Right atrium auricular region (tissue), 2 donors: ENCODE data around the gene TENT5A. TPM values are rescaled to one million over a fixed set of nuclear protein-coding genes. Genes with fewer than 3 reads are reported as not detected.

Experiments used
- DNase-seq: peaks from one replicate; pipeline ENCODE4 v3.0.0-alpha.2; 2019; ENCODE audit warnings: low spot score
- H3K27ac ChIP-seq, 2 donors: fragments of 200-600 bp; sonication (generic); 1 replicate in 1 of 2; 2 replicates in 1 of 2; pipeline ENCODE4 v1.5.1; 2016 to 2019
- H3K27me3 ChIP-seq, 2 donors: fragments of 200-600 bp; sonication (generic); one replicate each; pipeline versions ENCODE4 v1.5.1 to v1.6.0; 2017 to 2019
- H3K36me3 ChIP-seq: fragments of 200-600 bp; sonication (generic); one replicate; pipeline ENCODE4 v1.5.1; 2016
- H3K4me1 ChIP-seq, 2 donors: fragments of 200-600 bp; sonication (generic); one replicate each; pipeline versions ENCODE4 v1.5.1 to v1.6.0; 2017 to 2019
- H3K4me3 ChIP-seq, 2 donors: fragments of 200-600 bp; sonication (generic); 1 replicate in 1 of 2; 2 replicates in 1 of 2; pipeline ENCODE4 v1.5.1; 2017 to 2019; ENCODE audit warnings: mild to moderate bottlenecking in 1 of 2, moderate library complexity in 1 of 2
- H3K9me3 ChIP-seq, 2 donors: fragments of 200-600 bp; sonication (generic); one replicate each; pipeline ENCODE4 v1.5.1; 2019
- total RNA-seq, 2 donors: library from RNA; depleted of rRNA; stranded (reverse); fragments of >200 nt; gene quantifications; one replicate each; pipeline ENCODE4 v1.1.0, GENCODE V29; 2016
- TF ChIP-seq, protein P1 (sequence below), 2 donors: fragments of 200-600 bp; sonication (generic); IDR thresholded peaks; one replicate each; pipeline ENCODE4 v1.5.1; 2019; ENCODE audit warnings: antibody characterized with exemption in 2 of 2

Gene TENT5A
- total RNA-seq, 2 donors from 2014 or later, result 21.1 to 22.0 TPM

DNA sequence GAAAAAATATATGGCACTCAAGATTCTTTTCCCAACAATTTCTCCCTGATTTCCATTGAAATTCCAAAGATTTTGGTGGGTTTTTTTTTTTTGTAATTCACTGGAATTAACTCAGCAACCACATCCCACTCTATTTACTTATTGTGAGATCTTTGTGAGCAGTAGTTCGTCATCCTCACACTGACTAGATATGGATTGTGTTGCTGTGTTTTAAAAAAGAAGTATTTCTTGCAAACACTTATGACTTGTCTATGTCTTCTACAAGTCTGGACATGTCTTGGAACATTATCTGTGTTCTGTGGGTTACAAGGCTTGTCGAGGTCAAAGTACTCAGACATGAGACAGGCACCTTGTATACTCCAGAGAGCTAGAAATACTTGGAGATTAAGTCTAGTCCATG, 7.3 kb upstream of the TENT5A start:
- Histone ChIP-seq H3K4me1 (no peaks in the 10 kb centered on the region), H3K27ac (no peak overlapping the region), H3K9me3 (no peaks in the 10 kb centered on the region), H3K27me3 (no peaks in the 10 kb centered on the region), H3K4me3 (no peak overlapping the region), H3K36me3 (no peaks in the 10 kb centered on the region)
- no peak for DNase-seq
- TF ChIP-seq, protein P1, sequence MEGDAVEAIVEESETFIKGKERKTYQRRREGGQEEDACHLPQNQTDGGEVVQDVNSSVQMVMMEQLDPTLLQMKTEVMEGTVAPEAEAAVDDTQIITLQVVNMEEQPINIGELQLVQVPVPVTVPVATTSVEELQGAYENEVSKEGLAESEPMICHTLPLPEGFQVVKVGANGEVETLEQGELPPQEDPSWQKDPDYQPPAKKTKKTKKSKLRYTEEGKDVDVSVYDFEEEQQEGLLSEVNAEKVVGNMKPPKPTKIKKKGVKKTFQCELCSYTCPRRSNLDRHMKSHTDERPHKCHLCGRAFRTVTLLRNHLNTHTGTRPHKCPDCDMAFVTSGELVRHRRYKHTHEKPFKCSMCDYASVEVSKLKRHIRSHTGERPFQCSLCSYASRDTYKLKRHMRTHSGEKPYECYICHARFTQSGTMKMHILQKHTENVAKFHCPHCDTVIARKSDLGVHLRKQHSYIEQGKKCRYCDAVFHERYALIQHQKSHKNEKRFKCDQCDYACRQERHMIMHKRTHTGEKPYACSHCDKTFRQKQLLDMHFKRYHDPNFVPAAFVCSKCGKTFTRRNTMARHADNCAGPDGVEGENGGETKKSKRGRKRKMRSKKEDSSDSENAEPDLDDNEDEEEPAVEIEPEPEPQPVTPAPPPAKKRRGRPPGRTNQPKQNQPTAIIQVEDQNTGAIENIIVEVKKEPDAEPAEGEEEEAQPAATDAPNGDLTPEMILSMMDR (IDR thresholded peaks at IDR 0.05), result no peak

- no peak overlapping the region for H3K27ac ChIP-seq
- DNase-seq, result no peak
- no peaks in the 10 kb centered on the region for H3K36me3 ChIP-seq
- no peaks in the 10 kb centered on the region for H3K27me3 ChIP-seq
- TF ChIP-seq, protein P1 (IDR thresholded peaks at IDR 0.05), result no peak
- peaks cover 0 to 8% of the 10 kb centered on the region in 2 donors for H3K4me1 ChIP-seq
- H3K4me3 ChIP-seq, result no peak overlapping the region
- H3K9me3 ChIP-seq, result no peaks in the 10 kb centered on the region
Observed at GRCh38 chr6:81758221-81758620, 5.7 kb upstream of the TENT5A start.

DNA sequence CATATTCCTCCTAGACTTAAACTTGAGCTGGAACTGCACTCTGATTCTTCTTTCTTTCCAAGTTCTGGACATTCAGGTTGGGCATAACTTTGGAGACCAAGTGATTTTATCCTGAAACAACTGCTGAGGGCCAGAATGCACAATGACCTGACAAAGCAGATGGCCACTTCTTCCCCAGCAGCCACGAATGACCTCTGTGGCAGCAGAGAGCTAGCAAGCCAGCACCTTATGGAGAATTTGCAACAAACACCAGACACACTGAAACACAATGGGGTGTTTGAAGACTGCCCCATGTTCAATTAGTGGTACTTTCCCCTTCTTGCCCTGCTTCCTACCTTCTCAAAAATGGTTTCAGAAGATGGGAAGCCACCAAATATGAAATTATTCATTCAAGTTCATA, 4.2 kb upstream of the TENT5A start:
- DNase-seq, result no peak
- no peak overlapping the region for H3K27ac ChIP-seq
- peaks cover 0 to 8% of the 10 kb centered on the region in 2 donors for H3K4me1 ChIP-seq
- TF ChIP-seq, protein P1 (IDR thresholded peaks at IDR 0.05), result no peak
- H3K4me3 ChIP-seq, result no peak overlapping the region
- H3K36me3 ChIP-seq, result no peaks in the 10 kb centered on the region
- no peaks in the 10 kb centered on the region for H3K9me3 ChIP-seq
- H3K27me3 ChIP-seq, result no peaks in the 10 kb centered on the region

DNA sequence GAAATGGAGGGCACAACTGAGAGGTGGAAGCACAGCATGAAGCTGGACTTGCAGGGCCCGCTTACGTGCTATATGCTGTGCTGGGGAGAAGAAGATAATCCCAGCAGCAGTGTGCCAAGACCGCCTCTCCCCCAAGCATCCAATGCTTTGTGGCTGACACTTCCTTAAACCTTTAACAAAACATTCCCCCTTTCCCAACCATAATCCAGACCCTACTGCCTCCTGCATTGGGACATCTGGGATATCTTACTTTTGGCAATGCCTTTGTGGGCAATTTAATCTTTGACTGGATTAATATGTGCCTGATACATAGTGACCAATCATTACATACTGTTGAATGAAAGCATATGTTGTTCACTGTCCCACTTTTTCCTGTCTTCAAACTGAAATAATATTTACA, 3.1 kb upstream of the TENT5A start:
- DNase-seq, result no peak
- TF ChIP-seq, protein P1 (IDR thresholded peaks at IDR 0.05), result no peak
- no peak overlapping the region for H3K27ac ChIP-seq
- peaks cover 0 to 8% of the 10 kb centered on the region in 2 donors for H3K4me1 ChIP-seq
- no peaks in the 10 kb centered on the region for H3K27me3 ChIP-seq
- H3K4me3 ChIP-seq, result no peak overlapping the region
- H3K36me3 ChIP-seq, result no peaks in the 10 kb centered on the region
- no peaks in the 10 kb centered on the region for H3K9me3 ChIP-seq

DNA sequence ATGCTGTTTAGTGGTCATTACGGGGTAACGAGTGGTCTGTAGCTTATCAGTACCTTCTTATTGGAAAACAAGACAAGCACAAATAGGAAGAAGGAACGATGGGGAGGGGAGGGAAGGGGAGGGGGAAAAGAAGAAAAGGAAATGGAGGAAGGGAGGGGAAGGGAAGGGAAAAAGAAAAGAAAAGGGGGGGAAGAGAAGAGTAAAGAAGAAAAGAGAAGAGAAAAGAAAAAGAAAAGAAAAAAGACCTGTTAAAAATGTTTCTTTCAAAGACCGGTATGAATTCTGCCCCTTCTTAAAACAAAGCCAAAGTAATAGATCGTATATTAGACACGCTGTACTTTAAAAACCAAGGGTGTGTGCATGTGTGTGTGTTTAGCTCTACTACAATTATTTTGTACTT, 2.4 kb upstream of the TENT5A start:
- H3K4me1 ChIP-seq, result peaks cover 0 to 8% of the 10 kb centered on the region in 2 donors
- no peak overlapping the region for H3K4me3 ChIP-seq
- DNase-seq, result no peak
- peaks cover 5% of the 10 kb centered on the region for H3K36me3 ChIP-seq
- TF ChIP-seq, protein P1 (IDR thresholded peaks at IDR 0.05), result no peak
- no peaks in the 10 kb centered on the region for H3K27me3 ChIP-seq
- H3K9me3 ChIP-seq, result no peaks in the 10 kb centered on the region
- H3K27ac ChIP-seq, result no peak overlapping the region
